IMR-90 (cell line): ENCODE results near the gene RPP40.

Experiments
- CEBPB ChIP-seq: IDR thresholded peaks from 2 replicates; pipeline ENCODE4 v1.6.1; 2012; ENCODE audit warnings: low read depth, low read length, improper control_type of control experiment
- CTCF ChIP-seq: conservative IDR thresholded peaks from 2 replicates; pipeline ENCODE4 v1.5.1; 2012; ENCODE audit warnings: mild to moderate bottlenecking, low read depth, low read length, improper control_type of control experiment
- POLR2A ChIP-seq: IDR thresholded peaks from 2 replicates; pipeline ENCODE4 v1.6.1; 2012; ENCODE audit warnings: mild to moderate bottlenecking, low read depth, low read length
- RAD21 ChIP-seq: IDR thresholded peaks from 2 replicates; pipeline ENCODE4 v1.6.1; 2012; ENCODE audit warnings: low read length, improper control_type of control experiment

GRCh38 chr6:4948781-4949450, 54.9 kb downstream of the RPP40 start:
- TF ChIP-seq RAD21, result no peak
- no peak for TF ChIP-seq CTCF
- TF ChIP-seq CEBPB, result no peak
- no peak for TF ChIP-seq POLR2A
